IPS DF 19.7 (cell line): ENCODE data around the gene PHF21B.
"Not testable (repeated sequence)": the region's sequence is repeated elsewhere in the genome, so short reads cannot be mapped to it uniquely, and the experiment has no call there.

ENCODE experiments used
- DNase-seq: peaks from one replicate; pipeline ENCODE4 v3.0.0-alpha.2; 2013; ENCODE audit warnings: low read depth, low spot score

PHF21B gene

GRCh38 chr22:44962741-44963454 lies 46.9 kb downstream of the PHF21B start:
- no peak for DNase-seq

DNA sequence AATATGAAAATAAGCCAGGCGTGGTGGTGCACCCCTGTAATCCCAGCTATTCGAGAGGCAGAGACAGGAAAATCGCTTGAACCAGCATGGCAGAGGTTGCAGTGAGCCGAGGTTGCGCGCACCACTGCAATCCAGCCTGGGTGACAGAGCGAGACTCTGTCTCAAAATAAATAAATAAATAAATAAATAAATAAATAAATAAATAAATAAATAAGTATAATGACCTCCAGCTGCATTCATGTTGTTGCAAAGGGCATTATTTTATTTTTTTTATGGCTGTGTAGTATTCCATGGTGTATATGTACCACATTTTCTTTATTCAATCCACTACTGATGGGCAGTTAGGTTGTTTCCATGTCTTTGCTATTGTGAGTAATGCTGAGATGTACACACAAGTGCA lies 48.1 kb downstream of the PHF21B start:
- not testable (repeated sequence) for DNase-seq

DNA sequence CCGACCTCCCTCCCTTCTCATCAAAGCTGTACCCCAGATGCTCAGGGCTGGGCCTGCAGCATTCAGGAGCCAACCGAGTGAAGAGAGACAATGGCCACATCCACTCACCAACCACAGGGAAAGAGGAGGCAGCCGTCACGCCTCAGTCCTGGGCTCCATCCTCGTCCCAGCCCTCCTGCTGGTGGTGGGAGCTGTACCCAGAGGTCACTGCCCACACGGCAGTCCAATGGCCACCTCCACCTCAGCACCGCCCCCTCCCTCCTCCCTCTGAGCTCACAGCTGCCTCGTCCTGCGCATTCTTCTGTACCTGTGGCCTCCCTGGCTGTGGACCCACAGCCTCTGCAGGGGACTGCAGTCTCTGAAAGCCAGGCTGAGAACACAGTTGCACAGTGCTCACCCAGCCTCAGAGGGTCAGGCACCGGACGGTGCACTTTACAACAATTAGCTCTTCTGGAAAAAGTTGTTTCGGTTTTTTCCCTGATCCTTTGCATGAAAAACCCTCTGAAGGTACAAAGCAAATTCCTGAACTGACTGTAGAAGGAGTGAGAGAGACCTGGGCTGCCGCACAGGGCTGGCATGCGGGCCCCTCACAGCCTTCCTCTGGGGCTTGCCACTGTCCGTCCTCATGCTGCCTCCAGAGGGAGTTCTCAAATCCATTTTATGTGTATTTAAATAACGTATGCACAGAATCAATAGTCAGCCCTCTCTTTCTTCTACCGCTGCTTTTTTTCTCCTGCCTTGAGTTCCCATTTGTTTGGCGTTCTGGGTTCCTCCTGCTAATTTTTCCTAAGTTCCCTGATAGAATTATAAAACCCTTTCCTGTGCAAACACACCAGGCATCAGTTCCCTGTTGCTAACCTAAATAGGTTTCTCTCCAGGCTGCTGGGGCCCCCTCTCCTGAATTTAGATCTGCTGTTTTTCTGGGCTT lies 52.7 kb downstream of the PHF21B start:
- no peak for DNase-seq

DNA sequence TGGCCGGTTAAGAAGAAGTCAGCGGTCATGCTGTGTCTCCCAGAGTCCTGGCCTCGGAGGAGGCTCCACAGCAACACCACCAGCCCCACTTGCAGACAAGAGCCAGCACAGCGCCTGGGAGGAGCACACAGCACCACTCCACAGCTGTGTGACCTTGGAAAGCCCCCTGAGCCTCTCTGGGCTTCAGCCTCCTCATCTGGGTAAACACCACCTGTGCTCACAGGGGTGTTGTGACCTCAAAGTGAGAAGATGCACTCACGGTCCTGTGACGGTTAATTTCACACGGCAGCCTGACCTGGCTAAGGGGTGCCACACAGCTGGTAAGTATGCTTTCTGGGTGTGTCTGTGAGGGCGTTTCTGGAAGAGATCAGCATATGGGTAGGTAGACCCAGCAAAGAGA lies 54.7 kb downstream of the PHF21B start:
- DNase-seq = no peak

GRCh38 chr22:44954149-44954548 lies 55.7 kb downstream of the PHF21B start:
- DNase-seq = no peak

DNA sequence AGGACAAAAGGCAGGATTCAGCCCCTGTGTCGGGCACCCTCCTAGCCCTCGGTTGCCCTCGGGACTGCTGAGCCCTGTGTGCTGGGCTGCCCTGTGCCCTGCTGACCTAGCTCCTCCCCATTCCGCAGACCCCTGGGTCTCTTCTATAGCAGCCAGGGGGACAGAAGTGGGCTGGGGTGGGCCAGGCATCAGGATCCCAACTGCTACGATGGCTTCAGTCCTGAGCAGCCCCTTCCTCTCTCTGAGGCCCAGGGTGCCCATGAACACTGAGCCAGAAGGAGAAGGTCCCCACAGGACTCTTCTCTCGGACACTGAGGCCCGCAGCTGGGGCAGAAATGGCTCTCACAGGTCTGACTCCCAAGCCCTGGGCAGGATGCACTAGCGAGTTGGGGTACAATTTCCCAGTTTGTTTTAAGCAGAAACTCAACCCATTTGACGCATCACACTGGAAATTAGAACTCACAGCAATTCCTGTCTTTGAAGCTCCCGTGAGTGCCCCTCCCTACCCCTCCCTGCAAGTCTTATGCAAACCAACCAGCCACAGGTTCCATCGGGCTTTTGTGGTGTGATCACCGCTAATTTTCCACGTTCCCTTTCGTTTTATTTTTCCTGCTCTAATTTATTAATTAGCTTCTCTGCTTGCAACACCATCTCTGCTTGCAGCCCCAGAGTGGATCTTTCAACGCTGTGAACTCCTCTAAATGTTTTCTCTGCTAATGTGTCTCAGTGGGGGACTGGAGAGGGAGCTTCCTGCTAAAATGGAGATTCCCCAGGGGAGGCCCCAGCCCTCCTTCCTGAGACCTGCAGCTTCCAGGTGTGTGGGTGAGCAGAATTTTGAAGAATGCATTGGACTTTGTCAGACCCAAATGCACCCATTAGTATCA lies 56.7 kb downstream of the PHF21B start:
- DNase-seq = no peak

GRCh38 chr22:44951510-44951816 lies 58.3 kb downstream of the PHF21B start:
- DNase-seq = no peak

- DNase-seq = no peak
Observed at GRCh38 chr22:44950806-44951509, 58.8 kb downstream of the PHF21B start.

DNA sequence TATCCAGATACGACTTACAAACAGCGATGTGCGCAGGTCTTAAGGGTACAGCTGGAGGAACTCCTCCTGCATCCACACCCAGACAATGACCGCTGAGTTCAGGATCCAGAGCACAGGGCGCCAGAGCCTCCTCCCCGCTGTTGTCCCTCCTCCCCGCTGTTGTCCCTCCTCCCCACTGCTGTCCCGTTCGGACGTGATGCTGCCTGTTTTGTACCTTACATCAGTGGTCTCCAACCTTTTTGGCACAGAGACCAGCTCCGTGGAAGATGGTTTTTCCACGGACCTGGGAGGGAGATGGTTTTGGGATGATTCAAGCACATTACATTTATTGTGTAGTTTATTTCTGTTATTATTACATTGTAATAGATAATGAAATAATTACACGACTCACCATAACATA lies 62.0 kb downstream of the PHF21B start:
- no peak for DNase-seq

DNA sequence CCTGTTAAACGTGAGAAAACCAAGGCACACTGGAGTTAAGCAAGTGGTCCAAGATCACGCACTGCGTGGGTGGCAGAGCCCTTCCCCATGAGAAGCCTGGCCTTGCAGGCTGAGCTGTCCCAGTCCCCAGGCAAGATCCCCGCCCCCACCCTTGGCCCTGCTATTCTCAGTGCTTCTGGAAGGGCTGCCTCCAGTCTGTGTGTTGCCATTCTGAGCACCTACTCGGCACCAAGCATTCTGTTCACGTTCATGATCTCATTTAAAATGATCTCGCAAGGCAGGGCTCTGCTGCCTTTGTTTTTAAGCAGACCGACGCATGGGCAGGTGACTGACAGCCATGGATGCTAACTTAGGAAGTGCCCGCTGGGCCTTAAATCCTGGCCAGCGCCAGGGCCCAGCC lies 62.8 kb downstream of the PHF21B start:
- DNase-seq = no peak

- no peak for DNase-seq
Observed at GRCh38 chr22:44944883-44945601, 64.8 kb downstream of the PHF21B start.

- DNase-seq = no peak
Observed at GRCh38 chr22:44943701-44944324, 66.0 kb downstream of the PHF21B start.

DNA sequence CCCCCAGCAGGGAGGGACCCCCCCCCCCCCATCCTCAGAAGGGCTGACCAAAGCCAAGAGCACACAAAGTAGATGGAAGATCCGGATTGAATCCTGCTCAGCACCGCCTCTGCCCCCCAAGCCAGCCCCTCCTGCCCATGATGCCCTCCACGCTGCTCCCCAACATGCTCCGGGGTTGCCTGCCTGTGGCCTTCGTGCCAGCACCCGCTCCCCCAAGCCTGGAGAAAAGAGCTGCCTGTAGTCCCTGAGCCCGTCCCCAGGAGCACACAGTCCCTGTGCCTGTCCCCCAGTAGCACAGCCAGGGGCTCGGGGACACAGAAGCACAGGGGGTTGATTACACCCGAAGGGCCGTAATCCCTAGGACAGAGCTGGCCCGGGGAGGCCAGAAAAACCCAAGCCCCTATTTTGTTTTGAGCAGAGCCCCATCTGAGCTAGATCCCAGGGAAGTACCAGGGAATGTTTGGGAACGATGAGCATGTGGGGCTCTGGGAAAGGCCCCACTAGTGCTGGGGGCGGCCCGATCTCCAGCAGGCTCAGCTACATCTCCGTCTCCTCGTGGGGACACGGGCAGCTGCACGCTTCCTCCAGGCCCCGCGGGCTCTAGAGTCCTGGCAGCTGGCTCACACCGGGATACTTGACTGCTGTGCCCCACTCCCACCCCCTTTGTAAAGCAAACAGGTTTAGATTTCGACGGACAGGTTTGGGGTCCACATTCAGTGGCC lies 66.7 kb downstream of the PHF21B start:
- DNase-seq = no peak

DNA sequence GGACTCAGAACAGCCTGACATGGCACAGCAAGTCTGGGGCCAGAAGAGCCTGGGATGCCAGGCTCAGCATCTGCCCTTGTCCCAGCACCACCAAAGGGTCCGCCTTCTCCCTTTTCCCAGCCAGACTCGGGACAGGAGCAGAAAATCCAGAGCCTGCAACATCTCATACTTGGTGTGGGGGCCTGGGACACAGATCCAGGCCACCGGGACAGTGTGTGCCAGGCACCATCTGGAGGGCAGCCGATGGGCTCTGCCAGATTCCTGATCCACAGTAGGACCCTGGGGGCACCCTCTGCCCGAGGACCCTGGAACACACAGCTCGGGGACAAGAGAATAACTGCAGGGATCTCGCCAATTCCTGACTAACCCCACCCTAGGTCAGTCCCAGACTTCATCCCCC lies 67.7 kb downstream of the PHF21B start:
- DNase-seq = no peak

- DNase-seq = no peak
Observed at GRCh38 chr22:44941207-44941606, 68.6 kb downstream of the PHF21B start.

- no peak for DNase-seq
Observed at GRCh38 chr22:44940130-44940529, 69.7 kb downstream of the PHF21B start.

GRCh38 chr22:44939451-44939850 lies 70.4 kb downstream of the PHF21B start:
- DNase-seq = no peak

DNA sequence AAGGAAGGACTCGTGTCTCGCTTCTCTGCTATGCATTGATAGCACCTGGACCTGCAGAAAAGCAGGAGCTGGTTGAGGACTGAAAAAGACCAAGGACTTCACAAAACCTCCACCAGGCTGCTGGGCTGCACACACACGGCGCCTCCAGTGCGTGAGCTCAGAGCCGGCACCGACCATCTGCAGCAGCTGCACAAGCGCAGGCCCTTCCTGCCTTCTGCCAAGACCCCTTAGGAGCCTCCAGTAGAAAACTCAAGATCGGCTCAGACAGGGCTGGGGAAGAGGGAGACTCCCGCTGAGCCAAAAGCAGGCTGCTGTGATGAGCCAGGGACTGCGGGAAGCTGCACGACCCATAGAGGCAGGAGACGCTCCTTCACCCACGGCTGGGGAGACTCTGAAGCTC lies 70.9 kb downstream of the PHF21B start:
- DNase-seq = no peak

DNA sequence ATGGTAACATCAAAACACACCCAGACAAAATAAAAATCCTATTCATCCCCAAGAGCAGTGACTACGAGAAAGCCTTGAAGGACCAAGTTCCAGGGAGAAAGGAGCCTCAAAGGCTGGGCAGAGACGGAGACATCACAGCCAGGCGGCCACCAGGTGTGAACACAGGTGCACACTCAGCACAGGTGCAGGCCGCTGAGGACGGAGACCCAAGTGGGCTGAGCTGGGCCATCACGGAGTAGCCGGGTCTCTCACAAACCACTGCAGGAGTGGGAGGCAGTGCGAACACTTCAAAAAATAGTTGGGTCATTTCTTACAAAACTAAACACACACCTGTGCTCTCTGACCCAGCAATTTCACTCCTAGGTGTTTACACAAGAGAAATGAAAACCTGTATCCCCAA lies 72.6 kb downstream of the PHF21B start:
- no peak for DNase-seq

- DNase-seq = no peak
Observed at GRCh38 chr22:44936201-44936600, 73.6 kb downstream of the PHF21B start.
